ENCODE results near the gene KIF15.

KIF15 gene

GRCh38 chr3:44880284-44880683, 118.7 kb downstream of the KIF15 start:
- DNase-seq (ENCODE audit: extremely low read depth, low read depth): no peak
- TF ChIP-seq CTCF (IDR thresholded peaks at IDR 0.05; ENCODE audit: low read depth, low read length, missing control alignments): no peak
- H3K4me3 ChIP-seq (replicated peaks; ENCODE audit: low read depth, low read length): no peak overlapping the region

GRCh38 chr3:44883213-44883955, 121.8 kb downstream of the KIF15 start:
- no peak for TF ChIP-seq CTCF (IDR thresholded peaks at IDR 0.05; ENCODE audit: low read depth, low read length, missing control alignments)
- DNase-seq (ENCODE audit: extremely low read depth, low read depth): no peak
- no peak overlapping the region for H3K4me3 ChIP-seq (replicated peaks; ENCODE audit: low read depth, low read length)

- no peak overlapping the region for H3K4me3 ChIP-seq (replicated peaks; ENCODE audit: low read depth, low read length)
- DNase-seq (ENCODE audit: extremely low read depth, low read depth): peak; percentile 97
- no peak for TF ChIP-seq CTCF (IDR thresholded peaks at IDR 0.05; ENCODE audit: low read depth, low read length, missing control alignments)
Observed at GRCh38 chr3:44883999-44884431, 122.4 kb downstream of the KIF15 start.

- no peak for TF ChIP-seq CTCF (IDR thresholded peaks at IDR 0.05; ENCODE audit: low read depth, low read length, missing control alignments)
- DNase-seq (ENCODE audit: extremely low read depth, low read depth): peak; percentile 88
- no peak overlapping the region for H3K4me3 ChIP-seq (replicated peaks; ENCODE audit: low read depth, low read length)
Observed at GRCh38 chr3:44885618-44886017, 124.0 kb downstream of the KIF15 start.

GRCh38 chr3:44886561-44886960, 125.0 kb downstream of the KIF15 start:
- no peak overlapping the region for H3K4me3 ChIP-seq (replicated peaks; ENCODE audit: low read depth, low read length)
- DNase-seq (ENCODE audit: extremely low read depth, low read depth): no peak

DNA sequence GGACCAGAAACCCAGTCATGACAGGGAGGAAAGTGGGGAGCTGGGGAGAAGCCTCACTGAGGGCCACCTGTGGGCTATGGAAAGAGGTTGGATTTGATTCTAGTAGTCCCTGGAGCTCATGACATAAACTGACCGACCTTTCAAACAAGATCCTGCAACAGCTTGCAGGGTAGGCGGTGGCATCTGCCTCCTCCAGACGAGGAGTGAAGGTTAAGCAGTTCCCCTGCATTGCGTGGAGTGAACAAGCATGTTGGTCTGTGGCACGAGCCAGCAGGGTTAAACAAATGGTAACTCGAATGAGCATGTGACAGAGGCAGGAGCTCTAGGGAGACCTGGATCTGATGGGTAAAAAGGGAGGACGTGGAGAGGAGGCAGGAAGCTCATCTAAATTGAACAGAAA, 125.5 kb downstream of the KIF15 start:
- no peak for DNase-seq (ENCODE audit: extremely low read depth, low read depth)
- TF ChIP-seq CTCF (IDR thresholded peaks at IDR 0.05; ENCODE audit: low read depth, low read length, missing control alignments): no peak
- H3K4me3 ChIP-seq (replicated peaks; ENCODE audit: low read depth, low read length): no peak overlapping the region

More at GRCh38 chr3:44886561-44886960, 125.0 kb downstream of the KIF15 start:
- TF ChIP-seq CTCF (IDR thresholded peaks at IDR 0.05; ENCODE audit: low read depth, low read length, missing control alignments): no peak

GRCh38 chr3:44890258-44890657, 128.7 kb downstream of the KIF15 start:
- TF ChIP-seq CTCF (IDR thresholded peaks at IDR 0.05; ENCODE audit: low read depth, low read length, missing control alignments): no peak
- no peak overlapping the region for H3K4me3 ChIP-seq (replicated peaks; ENCODE audit: low read depth, low read length)
- no peak for DNase-seq (ENCODE audit: extremely low read depth, low read depth)
